ENCODE measurements around the gene MISFA.

DNA sequence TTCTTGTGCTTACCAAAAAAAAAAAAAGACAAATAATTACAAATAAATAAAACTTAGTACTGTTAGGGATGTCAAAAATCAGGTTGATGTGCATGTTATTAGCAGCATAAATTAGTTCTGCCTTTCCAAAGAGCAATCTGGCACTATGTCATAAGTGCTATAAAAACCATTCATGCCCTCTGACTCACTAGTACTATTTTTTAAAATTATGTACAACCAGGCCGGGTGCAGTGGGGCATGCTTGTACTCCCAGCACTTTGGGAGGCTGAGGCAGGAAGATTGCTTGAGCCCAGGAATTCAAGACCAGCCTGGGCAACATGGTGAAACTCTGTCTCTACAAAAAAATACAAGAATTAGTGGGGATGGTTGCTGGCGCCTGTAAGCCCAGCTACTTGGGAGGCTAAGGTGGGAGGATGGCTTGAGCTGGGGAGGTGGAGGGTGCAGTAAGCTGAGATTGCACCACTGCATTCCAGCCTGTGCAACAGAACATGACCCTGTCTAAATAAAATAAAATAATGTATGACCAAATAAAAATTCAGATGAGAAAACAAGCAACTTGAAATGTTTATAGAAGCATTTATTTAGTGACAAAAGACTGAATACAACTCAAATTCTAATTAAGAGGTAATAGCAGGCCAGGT lies 36.4 kb upstream of the MISFA start:
- TF ChIP-seq, protein P1, sequence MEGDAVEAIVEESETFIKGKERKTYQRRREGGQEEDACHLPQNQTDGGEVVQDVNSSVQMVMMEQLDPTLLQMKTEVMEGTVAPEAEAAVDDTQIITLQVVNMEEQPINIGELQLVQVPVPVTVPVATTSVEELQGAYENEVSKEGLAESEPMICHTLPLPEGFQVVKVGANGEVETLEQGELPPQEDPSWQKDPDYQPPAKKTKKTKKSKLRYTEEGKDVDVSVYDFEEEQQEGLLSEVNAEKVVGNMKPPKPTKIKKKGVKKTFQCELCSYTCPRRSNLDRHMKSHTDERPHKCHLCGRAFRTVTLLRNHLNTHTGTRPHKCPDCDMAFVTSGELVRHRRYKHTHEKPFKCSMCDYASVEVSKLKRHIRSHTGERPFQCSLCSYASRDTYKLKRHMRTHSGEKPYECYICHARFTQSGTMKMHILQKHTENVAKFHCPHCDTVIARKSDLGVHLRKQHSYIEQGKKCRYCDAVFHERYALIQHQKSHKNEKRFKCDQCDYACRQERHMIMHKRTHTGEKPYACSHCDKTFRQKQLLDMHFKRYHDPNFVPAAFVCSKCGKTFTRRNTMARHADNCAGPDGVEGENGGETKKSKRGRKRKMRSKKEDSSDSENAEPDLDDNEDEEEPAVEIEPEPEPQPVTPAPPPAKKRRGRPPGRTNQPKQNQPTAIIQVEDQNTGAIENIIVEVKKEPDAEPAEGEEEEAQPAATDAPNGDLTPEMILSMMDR (conservative IDR thresholded peaks at IDR 0.05; ENCODE audit: low read depth, low read length) = no peak
- no peak for TF ChIP-seq EZH2 (IDR thresholded peaks at IDR 0.05; ENCODE audit: borderline replicate concordance, low read depth, low read length, poor library complexity, severe bottlenecking)

Data from A673 (cell line).